ENCODE results near the gene GPSM1.

Gene GPSM1, protein sequence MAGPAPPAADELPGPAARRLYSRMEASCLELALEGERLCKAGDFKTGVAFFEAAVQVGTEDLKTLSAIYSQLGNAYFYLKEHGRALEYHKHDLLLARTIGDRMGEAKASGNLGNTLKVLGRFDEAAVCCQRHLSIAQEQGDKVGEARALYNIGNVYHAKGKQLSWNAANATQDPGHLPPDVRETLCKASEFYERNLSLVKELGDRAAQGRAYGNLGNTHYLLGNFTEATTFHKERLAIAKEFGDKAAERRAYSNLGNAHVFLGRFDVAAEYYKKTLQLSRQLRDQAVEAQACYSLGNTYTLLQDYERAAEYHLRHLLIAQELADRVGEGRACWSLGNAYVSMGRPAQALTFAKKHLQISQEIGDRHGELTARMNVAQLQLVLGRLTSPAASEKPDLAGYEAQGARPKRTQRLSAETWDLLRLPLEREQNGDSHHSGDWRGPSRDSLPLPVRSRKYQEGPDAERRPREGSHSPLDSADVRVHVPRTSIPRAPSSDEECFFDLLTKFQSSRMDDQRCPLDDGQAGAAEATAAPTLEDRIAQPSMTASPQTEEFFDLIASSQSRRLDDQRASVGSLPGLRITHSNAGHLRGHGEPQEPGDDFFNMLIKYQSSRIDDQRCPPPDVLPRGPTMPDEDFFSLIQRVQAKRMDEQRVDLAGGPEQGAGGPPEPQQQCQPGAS

DNA sequence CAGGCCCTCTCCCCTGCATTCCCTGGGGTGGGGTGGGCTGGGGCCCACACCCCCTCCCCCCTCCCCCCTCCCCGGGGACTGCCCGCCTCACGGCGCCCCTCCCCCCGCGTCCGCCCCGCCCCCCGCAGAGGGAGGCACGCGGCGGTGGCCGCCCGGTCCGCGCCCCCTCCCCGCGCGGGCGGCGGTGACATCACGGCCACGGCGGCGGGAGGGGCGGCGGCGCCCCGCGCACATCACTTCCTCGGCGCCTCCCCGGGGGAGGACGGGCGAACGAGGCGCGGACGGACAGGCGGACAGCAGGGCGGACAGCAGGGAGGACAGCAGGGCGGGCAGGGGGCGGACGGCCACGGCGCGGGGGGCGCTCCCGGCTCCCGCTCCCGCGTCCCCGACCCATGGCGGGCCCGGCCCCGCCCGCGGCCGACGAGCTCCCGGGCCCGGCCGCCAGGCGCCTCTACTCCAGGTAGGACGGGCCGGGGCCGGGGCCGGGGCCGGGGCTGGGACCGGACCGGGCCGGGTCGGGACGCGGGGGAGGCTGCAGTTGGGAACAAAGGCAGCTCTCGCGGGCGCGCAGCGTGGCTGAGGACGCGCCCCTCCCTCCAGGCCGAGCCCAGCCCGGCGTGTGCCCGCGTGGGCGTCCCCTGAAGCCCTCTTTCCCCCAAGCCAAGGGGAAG lies at the start of gene GPSM1:
TSS of gene GPSM1 (plus strand) at position 236 of the 671 bp plus-strand sequence. CDS start at position 393, 157 bp downstream.
- DNase-seq (ENCODE audit: low spot score): peak; percentile 53

DNA sequence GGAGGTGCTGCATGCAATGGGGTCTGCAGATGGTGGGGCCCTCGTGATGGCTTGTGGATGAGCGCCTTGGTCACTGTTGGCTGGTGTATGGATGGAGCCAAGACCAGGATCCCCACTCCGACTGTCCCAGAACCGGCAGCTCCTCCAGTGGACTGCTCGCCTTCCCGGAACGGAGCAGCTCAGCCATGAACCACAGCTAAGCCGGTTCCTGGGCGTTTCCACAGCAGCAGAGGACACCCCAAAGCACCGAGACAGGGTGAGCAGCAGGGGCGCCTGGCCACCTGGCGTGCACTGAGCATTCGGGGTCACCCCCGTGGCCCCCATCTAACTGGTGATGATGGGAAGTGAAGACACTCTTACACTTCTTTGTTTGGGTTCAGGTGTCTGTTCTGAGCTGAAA lies 49.6 kb upstream of the GPSM1 start:
- no peak for DNase-seq (ENCODE audit: low spot score)

DNA sequence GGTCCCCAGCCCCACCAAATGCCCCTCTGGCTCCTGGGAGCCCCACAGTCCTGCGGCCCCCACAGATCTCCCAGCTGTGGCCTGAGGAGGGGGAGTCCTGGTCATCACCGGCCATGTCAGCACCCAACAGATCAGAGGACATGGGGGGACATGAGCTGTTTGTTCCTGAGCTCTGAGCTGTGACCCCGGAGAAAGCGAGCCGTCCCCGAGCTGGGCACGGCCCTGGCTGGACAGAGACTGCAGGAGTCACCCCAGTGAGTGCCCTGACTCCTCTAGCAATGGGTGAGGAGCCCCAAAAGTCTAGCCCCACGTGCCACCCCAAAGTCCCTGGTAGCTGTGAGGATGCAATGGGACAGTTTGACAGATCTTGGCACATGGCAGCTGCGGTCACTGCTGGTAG lies 49.1 kb upstream of the GPSM1 start:
- DNase-seq (ENCODE audit: low spot score): no peak

DNA sequence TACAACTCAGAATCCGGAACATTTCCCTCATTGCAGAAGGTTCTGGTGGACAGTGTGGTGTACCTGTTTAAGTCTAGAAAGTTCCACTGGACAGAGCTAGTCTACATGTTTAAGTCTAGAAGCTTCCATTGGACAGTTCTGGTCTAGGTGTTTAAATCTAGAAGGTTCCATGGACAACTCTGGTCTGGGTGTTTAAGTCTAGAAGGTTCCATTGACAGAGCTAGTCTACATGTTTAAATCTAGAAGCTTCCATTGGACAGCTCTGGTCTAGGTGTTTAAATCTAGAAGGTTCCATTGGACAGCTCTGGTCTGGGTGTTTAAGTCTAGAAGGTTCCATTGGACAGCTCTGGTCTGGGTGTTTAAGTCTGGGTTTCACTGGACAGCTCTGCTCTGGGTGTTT lies 48.4 kb upstream of the GPSM1 start:
- DNase-seq (ENCODE audit: low spot score): no peak

DNA sequence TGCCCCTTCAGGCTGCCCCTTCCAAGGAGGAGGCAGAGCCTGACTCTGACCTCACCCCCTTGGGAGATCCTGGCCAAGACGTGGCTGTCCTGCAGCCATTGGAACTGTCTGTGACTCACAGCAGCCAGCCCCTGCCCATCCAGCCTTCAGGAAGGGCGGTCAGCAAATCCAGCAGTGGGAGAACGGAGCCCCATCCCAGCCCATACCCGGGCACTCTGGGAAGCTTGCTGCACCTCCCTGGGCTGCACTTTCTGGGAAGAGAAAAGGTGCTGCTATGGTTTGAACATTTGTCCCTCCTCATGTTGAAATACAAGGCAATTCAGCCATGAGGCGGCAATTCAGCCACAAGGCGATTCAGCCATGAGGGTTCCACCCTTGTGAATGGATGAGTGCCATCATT lies 47.9 kb upstream of the GPSM1 start:
- DNase-seq (ENCODE audit: low spot score): no peak

DNA sequence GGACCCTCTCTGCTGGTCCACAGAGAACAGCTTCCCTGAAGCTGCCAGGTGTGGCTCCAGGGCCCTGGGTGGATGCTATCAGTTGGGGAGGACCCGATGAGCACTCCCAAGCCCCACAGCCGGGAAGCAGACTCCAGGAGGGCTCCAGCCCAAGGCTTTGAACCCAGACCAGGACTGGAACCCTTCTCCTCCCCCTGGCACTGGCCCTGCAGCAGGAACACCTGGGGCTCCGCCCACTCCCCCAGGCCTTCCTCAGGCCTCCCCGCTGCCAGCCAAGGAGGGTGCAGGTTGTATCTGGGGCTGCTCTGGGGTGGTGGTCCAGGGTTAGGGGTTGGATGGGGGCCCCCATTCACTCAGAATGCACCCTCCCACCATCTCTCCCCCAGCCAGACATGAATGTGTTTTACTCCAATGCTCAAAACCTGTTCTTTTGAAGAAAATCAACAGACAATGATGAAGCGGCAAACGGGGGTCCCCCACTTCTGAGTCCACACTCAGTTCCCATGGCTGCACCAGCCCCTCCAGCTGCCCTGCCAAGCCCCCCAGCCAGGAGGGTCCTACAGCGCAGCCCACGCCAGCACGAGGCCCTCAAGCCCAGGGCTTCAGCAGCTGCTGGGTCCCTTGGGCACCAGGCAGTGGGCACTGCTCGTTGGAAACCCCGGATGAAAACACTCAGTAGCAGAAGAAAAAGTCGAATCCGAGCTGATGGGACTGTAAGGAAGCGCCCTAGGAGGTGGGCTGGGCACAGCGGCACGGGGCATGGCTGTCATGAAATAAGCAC lies 46.6 kb upstream of the GPSM1 start:
- DNase-seq (ENCODE audit: low spot score): no peak

DNA sequence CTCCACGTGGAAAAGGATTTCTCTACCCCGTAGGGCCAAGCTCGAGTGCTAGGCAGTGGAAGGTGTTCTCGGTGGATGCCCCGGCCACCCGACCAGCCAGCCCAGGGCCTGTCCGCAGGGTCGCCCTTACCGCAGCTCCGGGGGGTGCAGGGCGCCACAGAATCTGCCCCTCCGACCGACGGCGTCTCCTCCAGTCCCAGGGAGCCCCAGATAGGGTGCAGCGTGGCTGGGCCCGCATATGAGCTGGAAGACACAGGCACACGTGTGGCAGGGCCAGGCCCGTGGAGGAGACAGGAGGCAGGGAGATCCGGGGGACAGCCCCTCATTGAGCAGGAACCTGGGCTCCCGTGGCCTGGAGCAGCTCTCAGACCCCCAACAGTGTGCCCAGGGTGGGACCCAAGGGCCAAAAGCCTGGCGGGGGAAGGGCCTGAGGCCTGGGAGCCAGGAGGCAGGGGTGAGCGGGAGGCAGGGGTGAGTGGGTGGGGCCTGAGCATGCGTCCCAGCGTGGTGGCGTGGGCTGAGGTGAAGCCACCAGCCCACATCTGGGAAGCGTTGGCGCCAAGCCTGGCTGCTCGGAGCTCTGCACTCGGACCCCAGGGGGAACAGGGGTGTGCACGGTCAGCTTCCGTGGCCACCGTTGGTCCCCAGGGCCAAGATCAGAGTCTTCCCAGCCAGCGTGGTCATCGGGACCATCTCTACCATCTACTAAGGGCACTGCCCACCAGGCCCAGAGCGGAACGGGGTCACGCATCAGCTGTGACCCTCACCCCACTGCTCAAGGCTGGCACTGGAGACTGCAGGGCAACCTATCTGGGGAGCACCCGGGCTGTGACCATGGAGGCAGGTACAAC lies 45.7 kb upstream of the GPSM1 start:
- DNase-seq (ENCODE audit: low spot score): no peak

DNA sequence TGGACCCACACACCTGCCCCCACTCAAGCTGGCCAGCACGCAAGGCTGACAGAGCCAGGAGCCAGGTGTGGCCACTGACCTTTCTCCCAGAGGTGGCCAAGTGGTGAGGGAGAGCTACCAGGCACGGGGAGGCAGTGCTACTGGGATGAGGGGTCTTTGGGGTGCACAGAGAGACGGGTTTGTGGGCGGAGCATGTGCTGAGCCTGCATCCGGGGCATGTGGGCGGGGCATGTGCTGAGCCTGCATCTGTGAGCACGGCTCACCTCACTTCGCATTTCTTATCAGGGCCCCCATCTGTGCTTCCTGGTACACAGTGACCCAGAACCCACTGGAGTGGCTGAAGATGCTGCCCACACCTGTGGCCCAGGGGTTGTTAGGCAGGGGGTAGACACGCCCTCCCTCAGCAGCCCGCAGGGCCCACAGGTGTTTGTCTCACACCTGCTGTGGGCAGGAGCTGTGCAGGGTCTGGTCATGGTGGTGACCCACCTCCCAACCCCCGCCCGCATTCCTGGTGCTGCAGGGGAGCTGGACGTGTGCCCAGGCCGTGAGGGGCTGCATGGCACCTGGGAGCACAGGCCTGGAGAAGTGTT lies 45.0 kb upstream of the GPSM1 start:
- DNase-seq (ENCODE audit: low spot score): no peak

DNA sequence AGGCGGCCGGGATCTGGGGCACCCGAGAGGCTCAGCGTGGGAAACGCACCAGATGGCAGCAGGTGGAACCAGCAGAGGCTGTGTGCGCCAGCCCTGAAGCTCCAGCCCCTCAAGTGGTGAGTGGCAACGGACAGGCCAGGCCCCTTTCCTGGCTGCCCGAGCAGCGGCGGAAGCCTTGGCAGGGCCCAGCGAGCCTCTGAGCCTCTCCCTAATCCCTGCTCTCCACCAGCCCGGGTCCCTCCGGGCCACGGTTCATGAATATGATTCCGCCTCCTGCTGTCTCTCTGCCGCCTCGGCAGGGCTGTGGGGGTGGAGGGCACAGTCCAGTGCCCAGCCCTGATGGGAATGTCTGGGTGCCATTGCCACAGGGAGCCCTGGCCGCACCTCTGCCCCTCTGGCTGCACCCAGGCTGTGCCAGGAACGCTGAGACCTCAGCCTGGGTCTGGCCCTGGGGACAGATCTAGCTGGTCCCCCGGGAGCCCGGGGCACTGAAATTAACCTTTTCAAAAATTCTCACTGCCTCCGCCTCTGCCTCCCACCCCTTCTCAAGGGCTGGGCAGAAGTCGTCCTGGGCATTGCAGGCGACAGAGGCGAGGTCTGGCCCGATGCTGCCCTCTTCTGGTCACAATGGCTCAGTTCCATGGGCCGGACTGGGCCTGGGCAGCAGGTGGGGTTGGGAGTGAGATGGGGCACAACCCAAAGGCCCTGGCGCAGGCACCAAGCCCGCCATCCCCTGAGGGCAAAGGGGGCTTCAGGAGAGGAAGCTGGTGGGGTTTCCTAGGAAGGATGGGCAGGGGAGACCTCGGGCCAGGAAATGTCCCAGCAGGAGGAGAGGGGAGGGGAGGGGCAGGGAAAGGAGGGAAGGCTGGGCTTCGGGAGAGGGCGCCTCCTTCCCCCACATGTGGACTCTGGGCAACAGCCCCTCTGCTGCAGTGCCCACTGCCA lies 43.8 kb upstream of the GPSM1 start:
- DNase-seq (ENCODE audit: low spot score): peak; percentile 68

DNA sequence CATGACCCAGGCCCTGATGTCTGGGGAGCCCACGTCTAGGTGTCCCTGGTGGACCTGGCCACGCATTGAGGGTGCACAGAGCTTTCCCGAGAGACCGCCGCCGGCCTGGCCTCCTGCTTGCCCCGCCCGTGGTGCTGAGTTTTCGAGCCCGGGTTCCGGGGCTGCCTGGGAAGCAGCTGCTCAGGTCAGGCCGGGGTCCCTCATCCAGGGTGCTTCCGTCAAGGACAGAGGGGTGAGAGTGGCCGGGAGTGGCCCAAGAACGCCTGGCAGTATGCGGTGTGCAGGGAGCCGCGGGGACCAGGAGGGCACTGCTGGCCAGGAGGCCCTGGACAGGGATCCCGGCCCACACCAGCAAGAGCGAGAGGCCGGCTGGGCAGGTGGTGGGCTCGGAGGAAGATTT lies 43.0 kb upstream of the GPSM1 start:
- DNase-seq (ENCODE audit: low spot score): no peak

DNA sequence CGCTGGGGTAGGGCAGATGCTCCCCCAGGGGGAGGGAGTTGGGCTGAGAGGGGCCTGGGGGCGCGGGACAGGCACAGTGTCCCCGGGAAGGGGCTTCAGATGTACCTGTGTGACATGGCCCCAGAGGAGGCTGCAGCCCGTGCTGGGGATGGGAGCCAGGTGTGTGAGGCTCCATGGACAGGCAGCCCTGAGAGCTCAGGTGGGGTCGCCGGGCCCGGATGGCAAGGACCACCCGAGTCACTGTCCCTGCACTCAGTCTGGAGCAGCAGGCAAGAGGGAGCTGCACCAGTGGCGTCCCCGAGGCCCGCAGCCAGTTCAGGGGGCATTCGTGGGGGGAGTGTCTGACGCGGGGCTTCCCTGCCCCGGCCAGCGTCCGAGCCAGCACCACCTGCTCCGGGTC lies 42.4 kb upstream of the GPSM1 start:
- DNase-seq (ENCODE audit: low spot score): no peak

DNA sequence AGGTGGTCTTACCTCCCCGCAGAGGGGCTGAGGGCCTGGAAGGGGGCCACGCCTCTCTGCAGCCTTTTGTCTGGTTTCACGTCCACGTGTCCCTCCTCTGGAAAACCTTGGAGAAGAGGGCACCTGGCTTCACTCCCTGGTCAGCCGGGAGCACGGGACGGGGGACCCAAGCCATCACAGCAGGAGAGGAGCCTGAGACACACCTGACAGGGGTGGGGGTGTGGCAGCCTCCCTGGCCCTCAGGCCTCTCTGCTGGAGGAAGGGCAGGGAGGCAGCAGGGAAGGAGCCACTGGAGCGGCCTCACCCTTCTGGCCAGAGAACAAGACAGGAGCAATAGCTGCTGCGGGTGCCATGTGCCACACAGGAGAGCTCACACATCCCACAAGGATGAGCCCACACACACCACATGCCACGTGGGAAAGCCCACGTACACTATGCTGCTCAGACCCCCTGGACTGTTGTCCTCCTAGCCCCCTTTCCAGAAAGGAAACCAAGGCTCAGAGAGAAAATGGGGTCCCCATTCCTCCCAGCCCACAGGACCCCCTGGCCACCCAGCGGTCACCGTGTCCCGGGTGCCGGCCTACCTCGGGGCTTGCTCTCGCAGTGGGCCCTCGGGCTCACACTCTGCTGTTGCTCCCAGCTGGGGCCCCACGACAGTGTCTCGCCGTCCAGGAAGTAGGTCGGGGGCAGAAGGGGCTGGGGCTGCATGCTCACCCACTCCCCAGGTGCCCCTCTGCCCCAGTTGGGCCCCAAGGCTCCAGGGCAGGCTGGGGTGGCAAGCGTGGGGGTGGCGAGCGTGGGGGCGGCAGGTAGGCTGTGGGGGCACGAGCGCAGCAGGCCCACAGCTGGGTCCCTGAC lies 41.6 kb upstream of the GPSM1 start:
- DNase-seq (ENCODE audit: low spot score): no peak

DNA sequence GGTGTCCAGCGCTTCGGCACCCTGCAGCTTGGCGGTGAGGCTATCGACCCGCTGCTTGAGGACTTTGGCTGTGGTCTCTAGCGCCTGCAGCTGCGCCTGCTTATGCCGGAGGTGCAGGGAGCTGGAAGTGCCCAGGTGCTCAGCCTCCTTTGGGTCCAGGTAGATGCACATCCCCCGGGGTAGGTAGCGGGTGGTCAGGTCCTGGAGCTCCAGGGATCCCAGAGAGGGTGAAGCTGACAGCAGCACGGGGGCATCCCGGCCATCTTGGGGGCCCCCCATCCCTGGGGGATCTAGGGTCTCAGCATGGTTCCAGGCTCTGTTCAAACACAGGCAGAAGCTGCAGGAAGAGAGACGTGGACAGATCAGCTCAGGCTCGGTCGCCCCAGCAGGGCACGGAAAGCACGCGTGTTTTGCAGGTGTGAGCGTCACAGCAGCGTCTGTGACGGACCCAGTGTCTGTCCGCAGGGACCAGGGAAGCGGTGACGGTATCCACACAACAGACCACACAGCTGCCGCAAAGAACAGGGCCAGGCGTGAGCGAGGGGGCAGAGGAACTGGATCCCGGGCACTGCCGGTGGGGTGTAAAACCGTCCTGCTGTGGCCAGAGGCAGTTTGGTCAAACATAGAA lies 40.9 kb upstream of the GPSM1 start:
- DNase-seq (ENCODE audit: low spot score): no peak

DNA sequence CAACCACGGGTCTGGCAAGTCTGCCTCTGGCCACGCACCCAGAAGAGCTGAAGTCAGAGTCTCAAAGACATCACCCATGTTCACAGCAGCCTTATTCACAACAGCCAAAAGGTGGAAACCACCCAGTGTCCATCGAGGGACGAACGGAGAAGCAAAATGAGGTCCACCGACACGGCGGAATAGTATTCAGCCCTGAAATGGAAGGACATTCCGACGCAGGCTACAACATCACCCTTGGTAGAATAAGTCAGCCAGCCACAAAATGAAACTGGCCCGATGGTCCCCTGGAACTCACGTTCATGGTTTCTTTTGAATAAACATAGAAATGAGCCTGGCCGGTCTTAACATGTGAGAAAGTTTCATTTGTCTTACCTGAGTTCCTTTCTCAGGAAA lies 40.4 kb upstream of the GPSM1 start:
- DNase-seq (ENCODE audit: low spot score): no peak

DNA sequence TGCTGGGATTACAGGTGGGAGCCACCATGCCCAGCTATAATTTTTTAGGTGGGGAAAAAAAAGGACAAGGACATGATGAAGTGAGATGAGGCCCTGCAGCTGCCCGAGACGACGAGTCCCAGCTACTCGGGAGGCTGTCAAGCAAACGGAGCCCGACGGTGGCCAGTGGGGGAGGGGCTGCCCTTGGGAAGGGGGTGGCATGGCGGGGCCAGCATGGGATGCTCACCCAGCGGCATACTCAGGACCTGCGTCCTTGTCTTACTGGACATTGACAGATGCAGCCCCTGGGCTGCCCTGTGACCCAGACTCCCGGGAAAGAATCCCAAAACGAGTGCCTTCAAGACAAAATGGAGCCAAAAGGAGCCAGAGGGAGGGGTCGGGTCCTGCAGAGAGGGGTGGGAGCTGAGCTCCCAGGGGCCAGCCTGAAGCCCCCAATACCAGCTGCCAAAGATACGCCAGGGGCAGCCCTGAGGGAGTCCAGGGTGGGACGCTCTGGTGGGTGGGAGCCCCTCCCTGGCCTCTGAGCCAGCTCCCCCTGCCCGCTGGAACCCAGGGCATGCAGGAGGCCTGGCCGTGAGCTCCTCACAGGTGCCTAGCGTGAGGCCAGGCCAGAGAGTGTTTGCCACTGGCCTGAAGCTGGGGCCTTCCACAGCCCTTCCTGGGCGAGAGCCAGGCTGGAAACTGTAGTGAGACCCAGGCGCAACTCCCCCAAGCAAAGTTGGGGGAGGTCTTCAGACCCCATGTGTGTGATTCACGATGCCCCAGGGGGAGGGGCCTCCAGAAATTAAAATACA lies 39.2 kb upstream of the GPSM1 start:
- DNase-seq (ENCODE audit: low spot score): no peak

DNA sequence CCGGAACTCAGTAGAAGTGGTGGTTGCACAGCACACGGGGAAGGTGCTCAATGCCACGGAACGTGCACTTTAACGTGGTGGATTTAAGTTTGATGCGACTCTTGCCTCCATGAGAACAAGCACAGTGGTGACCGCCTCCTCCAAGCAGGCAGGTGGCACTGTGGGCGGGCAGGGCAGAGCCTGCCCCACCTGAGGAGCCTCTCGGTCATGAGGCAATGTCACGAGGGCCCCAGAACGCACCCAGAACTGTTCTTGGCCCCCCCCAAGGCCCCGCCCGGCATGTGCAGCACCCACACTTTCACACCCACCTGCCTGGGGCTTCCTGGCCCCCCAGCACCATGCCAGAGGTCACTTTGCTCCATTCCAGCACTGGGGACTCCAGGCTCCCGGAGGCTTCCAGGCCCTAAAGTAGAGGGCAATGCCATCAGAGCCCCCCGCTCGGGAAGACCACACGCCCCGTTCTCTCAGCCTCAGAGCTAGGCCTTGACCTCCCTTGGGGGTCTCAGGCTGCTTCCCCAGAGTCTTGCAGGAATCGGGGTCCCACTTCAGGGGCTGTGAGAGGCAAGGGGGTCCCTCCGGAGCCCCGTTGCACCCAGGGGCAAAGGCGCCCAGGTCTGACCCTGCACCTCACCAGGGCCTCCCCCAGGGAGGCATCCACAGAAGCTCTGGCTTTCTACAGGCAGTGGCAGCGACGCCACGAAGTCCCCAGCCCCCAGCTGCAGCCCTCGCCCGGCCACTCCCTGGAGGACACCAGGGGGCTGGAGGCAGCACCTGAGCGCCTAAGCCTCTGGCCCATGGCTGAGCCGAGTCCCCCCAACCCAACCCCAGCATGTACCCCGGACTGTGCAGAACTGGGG lies 37.5 kb upstream of the GPSM1 start:
- no peak for DNase-seq (ENCODE audit: low spot score)

Data from globus pallidus (tissue), 1 donor.